ENCODE results near the gene THAP8.

Gene THAP8

GRCh38 chr19:36008336-36008978 is 45.6 kb downstream of the THAP8 start, which contains the start of gene SYNE4:
SYNE4 (minus strand) TSS chr19:36008813; CDS start chr19:36008681, 132 bp downstream.
- no peak for TF ChIP-seq CTCF (conservative IDR thresholded peaks at IDR 0.05; ENCODE audit: control insufficient read depth, insufficient read depth, low read depth, low read length)
- peak within 1 kb of the TSS; percentile 44 for H3K4me3 ChIP-seq (ENCODE audit: control insufficient read depth, low read depth, low read length)
- DNase-seq (ENCODE audit: low read depth): no peak

GRCh38 chr19:36006955-36007354 is 47.1 kb downstream of the THAP8 start:
- no peak overlapping the region for H3K4me3 ChIP-seq (ENCODE audit: control insufficient read depth, low read depth, low read length)
- DNase-seq (ENCODE audit: low read depth): no peak
- TF ChIP-seq CTCF (conservative IDR thresholded peaks at IDR 0.05; ENCODE audit: control insufficient read depth, insufficient read depth, low read depth, low read length): no peak

- DNase-seq (ENCODE audit: low read depth): no peak
- TF ChIP-seq CTCF (conservative IDR thresholded peaks at IDR 0.05; ENCODE audit: control insufficient read depth, insufficient read depth, low read depth, low read length): no peak
- no peak overlapping the region for H3K4me3 ChIP-seq (ENCODE audit: control insufficient read depth, low read depth, low read length)
These were observed 50.8 kb downstream of the THAP8 start for GRCh38 chr19:36003284-36003683.

GRCh38 chr19:36001605-36002004 is 52.5 kb downstream of the THAP8 start:
- no peak for TF ChIP-seq CTCF (conservative IDR thresholded peaks at IDR 0.05; ENCODE audit: control insufficient read depth, insufficient read depth, low read depth, low read length)
- no peak overlapping the region for H3K4me3 ChIP-seq (ENCODE audit: control insufficient read depth, low read depth, low read length)
- DNase-seq (ENCODE audit: low read depth): no peak

GRCh38 chr19:35996777-35997176 is 57.3 kb downstream of the THAP8 start:
- no peak overlapping the region for H3K4me3 ChIP-seq (ENCODE audit: control insufficient read depth, low read depth, low read length)

GRCh38 chr19:35995048-35995993 is 58.8 kb downstream of the THAP8 start, which contains the start of gene SDHAF1:
SDHAF1 (plus strand) TSS chr19:35995188; CDS start chr19:35995275, 87 bp downstream.
- DNase-seq (ENCODE audit: low read depth): peak; percentile 91
- TF ChIP-seq CTCF (conservative IDR thresholded peaks at IDR 0.05; ENCODE audit: control insufficient read depth, insufficient read depth, low read depth, low read length): no peak
- H3K4me3 ChIP-seq (ENCODE audit: control insufficient read depth, low read depth, low read length): peak within 1 kb of the TSS; percentile 69

More at GRCh38 chr19:35996777-35997176, 57.3 kb downstream of the THAP8 start:
- TF ChIP-seq CTCF (conservative IDR thresholded peaks at IDR 0.05; ENCODE audit: control insufficient read depth, insufficient read depth, low read depth, low read length): no peak
- no peak for DNase-seq (ENCODE audit: low read depth)

All from fibroblast of mammary gland (primary cell).